ENCODE results near the gene HNRNPC. TPM values are rescaled to one million over a fixed set of nuclear protein-coding genes. Genes with fewer than 3 reads are reported as not detected.
"Not testable (repeated sequence)": the region's sequence is repeated elsewhere in the genome, so short reads cannot be mapped to it uniquely, and the experiment has no call there.

The HNRNPC gene
- total RNA-seq, 1 donor from 2014 or later, result 352 TPM

DNA sequence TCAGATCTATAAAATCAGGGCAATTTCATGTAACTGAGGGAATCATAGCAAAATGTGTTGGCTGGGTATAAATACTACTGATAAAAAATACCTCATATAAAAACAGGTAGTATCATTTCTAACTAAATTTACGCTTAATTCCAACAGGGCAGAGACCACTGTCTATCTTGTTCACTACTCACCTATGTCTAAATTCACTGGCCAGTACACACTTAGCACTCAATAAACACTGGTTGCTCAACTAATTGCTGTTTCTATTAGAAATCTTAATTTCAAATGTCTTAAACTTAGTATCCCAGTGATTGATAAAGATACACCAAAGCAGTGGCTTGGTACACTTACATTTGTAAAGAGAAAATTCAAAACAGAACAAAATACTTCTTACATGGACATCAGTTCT, 55.6 kb downstream of the HNRNPC start:
- no peak for DNase-seq (ENCODE audit: low spot score)

DNA sequence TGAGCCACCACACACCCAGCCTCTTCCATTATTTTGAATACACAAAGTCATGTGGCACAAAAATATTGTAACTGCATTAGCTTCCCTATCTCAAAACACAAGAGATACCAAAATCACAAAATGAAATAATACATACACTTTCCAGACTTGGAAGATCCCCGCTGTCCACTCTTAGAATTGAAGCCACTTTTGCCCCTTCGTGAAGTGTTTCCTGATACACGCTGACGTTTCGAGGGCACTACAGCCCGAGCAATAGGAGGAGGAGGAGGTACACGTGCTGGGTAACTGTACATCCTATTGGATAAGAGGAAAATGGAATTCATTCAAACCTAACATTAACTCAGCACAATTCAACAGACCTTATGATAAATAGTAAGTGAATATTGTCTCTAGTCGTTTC, 56.4 kb downstream of the HNRNPC start:
- not testable (repeated sequence) for DNase-seq (ENCODE audit: low spot score)

DNA sequence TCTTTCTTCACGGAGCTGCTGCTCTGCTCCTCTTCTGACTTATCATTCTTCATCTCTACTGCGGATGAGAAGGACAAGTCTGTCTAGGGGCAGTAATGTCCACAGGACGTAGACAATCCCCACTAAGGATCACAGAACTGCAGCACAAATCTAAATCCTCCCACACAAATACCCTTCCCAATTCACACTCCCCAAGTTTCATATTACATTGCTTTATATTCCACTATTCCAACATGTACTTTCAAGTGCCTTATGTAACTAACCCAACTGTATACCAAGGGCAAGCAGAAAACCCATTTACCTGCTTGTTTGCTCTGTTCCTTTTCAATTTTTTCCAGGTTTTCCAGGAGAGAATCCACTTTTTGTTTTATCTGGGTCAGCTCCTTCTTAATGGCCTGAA, 57.7 kb downstream of the HNRNPC start:
- DNase-seq (ENCODE audit: low spot score), result no peak

DNA sequence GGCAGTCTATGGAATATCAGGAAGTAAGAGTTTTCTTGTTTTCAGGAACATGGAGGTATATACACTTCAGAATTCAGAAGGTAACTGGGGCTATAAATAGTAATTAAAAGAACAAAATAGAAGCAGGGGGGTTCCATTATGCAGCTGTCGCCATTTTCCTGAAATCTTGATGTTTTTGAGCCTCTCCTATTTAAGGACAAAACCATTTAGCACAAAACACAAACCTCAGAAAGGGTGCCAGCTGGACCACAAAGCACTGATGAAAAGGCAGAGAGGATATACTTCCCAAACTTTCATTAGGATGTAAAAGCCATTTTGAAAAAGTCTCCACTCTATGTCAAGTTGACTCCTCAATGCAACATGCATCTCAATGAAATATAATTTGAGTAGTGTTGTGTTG, 59.2 kb downstream of the HNRNPC start:
- no peak for DNase-seq (ENCODE audit: low spot score)

DNA sequence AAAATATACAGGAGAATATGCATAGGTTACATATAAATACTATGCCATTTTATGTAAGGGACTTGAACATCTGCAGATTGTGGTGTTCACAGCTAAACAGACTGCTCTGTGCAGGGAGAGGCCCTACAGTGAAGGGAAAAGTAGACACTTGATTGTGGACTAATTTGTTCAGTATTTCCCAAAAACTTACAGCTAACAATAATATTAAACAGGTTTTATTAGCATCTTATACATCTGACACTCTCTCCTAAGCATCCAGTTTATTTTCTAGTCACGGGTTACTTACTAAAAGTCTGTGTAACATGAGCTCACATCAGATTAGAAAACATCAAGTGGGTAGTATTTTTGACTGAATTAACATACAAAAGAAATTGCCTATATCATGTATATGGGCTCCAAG, 60.1 kb downstream of the HNRNPC start:
- DNase-seq (ENCODE audit: low spot score), result no peak

DNA sequence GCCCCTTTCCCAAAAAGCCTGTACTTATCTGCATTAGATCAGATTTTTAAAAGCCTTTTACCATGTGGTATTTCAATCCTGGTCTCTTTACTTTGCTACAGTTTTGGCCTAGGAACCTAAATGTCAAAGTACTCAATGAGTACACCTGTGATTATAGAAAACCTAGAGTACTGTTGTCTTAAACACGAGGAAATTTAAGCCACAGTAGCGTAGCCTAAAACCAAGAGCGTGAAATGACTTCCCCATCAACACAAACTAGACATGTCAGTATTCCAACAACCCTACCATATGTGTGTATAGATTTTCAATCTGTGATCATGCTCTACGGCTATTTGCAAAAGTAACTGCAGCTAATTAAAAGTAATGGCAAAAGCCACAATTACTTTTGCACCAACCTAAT, 60.7 kb downstream of the HNRNPC start:
- DNase-seq (ENCODE audit: low spot score), result no peak

DNA sequence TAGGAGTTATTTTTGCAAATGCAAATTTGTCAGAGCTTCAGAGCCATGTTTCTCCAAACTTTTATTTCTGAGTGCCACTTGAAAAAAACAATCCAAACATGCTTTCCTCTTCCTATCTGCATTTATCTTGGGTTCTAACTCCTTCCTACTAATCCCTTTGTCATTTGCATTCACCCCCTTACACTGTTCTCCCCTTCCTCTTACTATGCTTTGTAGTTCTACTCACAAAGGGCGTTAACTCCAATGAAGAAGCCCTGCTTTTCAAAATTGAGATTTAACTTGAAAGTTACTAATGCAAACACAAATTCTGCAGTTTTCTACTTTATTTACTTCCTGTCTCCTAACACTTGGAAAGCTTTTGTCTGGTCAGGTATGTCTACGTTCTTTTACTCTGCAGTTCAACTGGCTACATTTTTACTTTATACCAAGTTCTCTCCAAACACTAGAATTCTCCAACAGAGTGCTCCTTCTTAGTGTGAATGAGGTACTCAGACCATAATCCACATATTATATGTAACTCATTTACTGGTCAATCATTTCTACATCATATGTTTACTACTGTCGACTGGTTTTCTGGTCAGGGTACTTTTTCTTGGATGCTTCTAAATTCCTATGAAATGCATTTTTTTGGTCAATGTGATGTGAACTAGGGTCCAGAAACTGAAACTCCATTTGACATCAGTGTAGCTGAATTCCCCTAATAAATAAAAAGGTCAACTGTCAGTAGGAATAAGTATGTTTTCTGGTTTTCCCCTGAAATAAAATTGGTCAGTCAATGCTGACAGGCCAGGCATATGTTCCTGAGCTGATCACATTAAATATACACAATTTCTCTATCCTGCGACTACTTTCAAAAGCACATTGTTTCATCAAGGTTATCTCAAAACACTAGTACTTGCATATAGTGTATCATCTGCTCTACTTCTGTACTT, 62.2 kb downstream of the HNRNPC start:
- no peak for DNase-seq (ENCODE audit: low spot score)

DNA sequence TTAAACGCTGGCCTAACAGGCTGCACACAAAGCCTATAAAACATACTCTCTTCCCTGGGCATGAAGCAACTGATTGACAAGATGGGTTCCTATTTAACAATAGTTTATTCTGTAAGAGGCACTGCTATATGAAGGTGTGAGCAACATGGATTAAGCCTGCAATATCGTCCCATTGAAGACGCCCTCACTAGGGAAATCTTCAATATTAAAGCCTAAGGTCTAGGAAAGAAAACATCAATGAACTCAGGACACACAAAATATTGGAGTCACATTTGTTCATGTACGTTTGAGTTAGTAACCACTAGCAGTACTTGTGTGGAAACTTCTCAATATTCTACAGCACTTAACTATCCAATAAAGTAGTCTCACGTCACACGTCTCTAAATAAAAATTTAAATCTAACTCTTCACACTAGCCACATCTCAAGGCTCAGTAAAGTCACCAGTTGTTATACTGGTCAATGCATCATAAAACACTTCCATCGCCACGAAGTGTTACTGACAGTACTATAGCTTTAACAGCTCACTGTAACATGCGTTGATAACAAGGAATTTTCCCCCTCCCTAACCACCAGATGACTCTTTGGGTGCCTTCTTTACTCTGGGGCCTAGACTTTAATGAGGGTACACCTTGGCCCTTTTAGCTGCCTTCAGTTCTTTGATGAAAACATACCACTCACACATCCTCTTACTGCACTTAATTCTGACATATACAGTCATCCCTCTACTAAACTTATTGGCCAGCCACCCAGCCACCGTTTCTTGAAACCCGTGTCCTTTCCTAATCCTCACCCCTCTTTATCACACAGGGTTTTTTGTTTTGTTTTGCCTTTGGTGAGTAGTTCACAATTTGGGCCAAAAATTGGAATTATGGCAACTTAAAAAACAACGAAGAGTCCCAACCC, 63.3 kb downstream of the HNRNPC start:
- DNase-seq (ENCODE audit: low spot score), result no peak

DNA sequence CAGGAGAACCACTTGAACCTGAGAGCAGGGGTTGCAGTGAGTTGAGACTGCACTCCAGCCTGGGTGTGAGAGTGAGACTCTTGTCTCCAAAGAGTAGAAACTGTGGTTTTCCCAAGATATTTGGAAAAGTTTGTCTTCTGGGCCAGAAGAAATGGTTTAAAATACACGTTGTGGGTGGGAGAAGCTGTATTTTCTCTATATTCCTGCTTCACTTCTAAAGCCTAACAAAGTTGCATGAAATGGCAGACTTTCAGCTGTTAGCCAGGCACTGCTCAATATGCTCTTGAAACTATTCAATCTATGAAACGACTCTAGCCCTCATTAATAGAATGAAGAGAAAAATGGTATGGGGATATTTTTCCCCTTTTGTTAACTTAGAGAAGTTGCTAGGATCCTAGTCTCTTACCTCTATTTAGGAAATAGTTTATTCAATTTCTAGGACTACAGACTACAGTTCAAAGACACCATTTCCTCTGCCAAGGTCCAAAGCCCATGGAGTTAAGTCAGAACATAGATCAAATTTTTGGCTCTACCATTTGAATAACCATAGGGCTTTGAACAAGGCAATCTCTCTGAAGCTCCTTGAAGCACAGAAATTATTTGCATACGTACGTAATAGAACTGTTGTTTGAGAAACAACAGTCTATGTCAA, 64.1 kb downstream of the HNRNPC start:
- DNase-seq (ENCODE audit: low spot score), result no peak

DNA sequence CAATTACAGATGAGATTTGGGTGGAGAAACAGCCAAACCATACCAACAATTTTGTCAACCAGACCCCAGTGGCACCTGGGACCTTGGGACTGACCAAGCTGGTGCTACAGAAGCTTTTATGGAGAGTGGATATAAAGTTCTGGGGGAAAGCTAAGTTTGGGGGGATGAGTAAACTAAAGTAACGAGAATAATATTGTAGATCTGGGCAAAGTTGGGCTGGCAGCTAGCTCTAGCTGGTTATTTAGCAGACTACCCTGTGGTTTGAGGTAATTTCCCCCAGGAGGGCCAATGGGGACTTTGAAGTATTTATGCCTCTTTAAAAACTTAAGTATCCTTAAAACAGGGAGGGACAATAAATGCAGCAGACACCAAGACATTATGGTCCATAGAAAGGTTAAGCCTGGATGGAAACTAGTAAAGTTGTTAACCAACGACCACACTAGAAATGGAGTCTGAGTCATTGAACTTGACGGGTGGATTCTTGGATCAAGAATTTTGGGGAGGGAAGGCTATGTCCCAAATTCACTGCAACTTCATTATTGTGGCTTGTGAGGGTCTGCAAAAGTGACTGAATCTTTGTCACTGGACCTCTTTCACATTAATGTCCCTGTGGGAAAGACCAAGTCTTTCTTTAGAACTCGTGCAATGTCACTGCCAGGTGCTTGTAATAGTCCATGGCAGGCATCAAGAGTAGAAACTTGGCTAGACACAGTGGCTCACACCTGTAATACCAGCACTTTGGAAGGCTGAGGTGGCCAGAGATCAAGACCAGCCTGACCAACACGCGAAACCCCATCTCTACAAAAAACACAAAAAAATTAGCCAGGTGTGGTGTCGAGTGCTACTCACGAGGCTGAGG, 64.8 kb downstream of the HNRNPC start:
- no peak for DNase-seq (ENCODE audit: low spot score)

DNA sequence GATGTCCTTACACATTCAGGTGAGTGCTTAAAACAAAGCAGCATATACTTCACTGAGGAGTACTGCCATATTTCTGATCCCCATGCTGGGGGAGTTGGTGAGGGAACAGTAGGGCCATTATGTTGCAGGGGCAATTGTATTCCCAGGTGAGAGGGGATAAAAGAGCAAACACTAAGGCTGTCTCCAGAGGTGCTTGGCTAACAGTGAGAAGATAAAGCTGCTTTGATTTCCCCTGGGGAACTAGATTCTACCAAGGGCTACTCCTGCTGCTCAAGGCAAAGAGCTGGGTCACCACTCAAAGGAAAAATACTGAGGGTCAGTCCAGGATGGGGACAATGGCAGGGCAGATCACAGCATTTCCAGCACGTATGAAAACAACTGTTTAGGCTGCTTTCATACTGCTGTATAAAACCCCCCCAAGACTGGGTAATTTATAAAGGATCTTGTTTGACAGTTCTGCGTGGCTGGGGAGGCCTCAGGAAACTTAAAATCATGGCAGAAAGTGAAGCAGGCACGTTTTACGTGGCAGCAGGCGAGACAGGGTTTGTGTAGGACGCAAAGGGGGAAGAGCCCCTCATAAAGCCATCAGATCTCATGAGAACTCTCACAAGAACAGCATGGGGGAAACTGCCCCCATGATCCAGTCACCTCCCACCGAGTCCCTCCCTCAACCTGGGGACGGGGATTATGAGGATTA, 65.6 kb downstream of the HNRNPC start:
- no peak for DNase-seq (ENCODE audit: low spot score)

DNA sequence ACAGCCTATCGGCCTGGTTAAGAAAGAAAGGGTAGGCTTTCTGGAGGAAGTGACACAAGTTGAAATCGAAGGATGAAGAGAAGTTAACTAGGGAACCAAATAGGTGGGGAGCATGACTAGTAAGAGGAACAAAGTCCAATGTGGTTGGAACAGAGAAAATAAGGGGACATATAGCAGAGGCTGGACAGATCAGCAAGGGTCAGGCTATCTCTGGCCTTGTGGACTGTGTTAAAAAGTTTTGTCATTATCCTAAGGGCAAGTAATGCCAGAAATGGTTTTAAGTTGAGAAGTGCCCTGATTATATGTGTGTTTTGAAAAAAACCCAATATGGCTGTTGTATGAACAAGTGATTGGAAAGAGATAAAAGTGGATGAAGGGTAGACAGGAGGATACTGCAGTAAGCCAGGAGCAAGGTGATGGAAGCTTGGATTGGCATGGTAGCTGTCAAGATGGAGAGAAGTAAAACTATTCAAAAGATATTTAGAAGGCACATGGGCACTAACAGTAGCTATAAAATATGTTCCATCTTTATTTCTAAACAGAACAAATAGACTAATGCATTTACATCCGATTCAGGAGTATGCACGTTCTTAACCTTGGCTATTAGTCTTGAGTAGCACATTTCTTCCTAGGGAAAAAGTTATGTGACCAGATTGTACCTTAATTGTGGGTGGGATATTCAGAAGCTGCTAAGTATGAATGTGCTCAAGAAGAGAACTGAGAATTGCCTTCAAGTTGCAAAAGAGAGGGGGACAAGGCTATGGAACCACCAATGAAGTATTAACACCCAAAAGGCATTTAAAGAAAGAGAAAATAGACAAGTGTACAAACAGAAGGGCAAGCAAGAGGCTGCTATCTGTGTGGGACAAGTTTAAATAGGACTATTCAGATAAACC, 66.5 kb downstream of the HNRNPC start:
- no peak for DNase-seq (ENCODE audit: low spot score)

DNA sequence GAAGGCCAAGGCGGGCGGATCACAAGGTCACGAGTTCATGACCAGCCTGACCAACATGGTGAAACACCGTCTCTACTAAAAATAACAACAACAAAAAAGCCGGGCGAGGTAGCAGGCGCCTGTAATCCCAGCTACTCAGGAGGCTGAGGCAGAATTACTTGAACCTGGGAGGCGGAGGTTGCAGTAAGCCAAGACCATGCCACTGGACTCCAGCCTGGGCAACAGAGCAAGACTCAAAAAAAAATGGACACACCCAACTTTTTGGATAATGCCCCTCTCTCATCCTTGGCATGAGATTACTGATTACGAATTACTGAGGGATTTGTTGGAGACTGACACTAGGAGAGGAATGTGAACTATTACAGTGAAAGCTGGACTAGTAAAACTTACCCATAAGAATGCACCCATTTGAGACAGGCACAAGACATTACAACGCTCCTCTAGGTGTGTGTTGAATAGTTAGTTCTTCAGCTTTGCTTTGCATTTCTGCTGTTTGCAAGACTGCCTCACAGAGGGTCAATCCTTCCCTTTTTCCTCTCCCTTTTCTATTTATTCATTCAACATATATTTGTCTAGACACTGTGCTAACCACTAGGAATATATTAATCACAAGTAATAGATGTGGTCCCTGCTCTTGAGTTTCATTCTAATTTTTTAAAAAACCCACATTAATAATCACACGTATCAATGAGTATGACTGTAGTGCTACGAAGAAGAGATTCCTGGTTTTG, 67.3 kb downstream of the HNRNPC start:
- no peak for DNase-seq (ENCODE audit: low spot score)

DNA sequence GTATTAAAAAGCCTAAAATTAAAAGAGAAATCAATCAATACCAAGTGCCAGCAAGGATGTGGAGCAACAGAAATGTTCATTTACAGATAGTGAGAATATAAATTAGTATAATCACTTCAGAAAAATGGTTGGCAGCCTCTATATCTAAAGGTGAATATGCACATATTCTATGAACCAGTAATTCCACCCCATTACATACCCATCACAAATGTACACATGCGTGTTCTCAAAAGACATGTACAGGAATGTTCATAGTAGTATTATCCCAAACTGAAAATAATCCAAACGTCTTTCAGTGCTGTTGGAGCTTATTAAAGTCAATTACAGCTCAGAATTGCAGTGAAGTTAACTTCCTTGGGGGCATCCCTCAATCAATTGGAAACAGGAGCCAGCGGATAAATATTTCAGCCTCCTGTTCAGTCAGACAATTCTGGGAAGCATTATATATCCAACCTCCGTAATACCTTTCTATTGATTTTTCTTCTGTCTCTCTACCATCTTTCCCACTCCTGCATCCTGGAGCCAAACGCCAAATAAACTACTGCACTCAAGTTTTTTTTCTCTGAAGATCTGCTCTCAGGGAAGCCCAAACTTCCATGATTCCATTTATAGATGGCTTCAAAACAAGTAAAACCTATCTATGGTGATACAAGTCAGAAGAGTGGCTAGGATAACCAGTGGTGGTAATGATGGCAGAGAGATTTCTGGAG, 68.3 kb downstream of the HNRNPC start:
- DNase-seq (ENCODE audit: low spot score), result no peak

DNA sequence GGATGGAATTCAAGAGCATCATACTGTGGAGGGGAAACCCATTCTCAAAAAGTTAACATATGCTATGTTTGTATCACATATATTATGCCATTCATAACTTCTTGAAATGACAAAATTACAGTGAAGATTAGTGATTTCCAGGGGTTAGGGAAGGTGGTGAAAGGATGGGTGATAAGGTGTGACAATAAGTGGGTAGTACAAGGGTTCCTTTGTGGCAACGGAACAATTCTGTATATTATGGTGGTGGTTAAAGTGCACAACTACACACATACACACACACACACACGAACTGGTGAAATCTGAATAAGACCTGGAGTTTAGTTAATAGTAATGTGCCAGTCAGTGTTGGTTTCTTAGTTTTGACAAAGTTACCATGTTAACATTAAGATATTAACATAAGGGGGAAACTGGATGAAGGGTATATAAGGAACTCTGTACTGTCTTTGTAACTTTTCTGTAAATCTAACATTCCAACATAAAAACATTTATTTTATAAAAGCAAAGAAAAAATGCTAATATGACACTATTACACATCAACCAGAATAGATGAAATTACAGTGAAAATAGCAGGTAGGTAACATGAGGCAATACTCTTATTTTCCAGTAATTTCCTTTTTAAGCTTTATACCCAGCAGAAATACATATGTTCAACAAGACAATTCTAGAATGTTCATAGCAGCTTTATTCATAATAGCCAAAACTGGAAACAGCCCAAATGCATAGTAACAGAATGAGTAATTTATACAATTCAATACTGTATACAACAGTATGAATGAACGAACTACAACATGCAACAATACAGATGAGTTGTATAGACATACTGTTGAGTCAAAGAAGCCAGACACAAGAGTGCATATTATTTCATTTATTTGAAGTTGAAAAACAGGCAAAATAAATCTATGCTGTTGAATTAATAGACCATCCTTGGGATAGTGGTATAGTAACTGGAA, 69.4 kb downstream of the HNRNPC start:
- no peak for DNase-seq (ENCODE audit: low spot score)

DNA sequence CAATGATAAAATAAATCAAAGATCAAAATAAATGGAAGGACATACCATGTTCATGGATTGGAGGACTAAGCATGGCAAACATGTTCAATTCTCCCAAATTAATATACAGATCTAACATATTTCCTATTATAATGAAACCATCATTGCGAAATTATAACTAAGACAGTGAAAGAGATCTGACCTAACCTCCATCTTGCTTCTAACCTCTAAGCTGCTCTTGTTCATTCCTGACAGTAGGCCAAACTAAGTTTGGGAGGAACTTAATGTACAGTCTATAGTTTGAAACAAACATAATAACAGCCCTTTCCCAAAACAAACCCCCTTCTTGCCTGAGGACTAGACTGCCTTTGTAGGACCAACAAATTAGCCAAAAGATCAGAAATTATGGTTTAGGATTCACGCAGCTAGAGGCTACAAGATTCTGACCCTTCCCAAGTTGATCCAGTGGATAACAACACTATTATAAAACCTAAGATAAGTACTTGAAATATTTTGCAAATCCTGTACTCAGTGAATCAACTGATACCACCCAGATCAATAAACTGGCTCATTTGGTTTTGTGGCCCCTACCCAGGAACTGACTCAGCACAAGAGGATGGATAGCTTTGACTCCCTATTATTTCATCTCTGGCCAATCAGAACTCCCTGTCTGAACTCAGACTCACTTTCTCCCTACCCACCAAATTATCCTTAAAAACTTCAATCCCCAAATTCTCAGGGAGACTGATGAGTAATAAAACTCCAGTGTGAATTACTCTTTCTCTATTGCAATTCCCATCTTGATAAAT, 71.6 kb downstream of the HNRNPC start:
- no peak for DNase-seq (ENCODE audit: low spot score)

Measured in umbilical cord (tissue), 2 donors.